DMS53 treated with DMSO at 0.1 percent for 48 hours (cell line): Measurements from ENCODE around the gene ARHGAP21.
"Not testable (repeated sequence)": the region's sequence is repeated elsewhere in the genome, so short reads cannot be mapped to it uniquely, and the experiment has no call there.

ENCODE experiments used
- DNase-seq: peaks from one replicate; lab custom pipeline; 2025; ENCODE audit not compliant: unreplicated experiment; lab: John Stamatoyannopoulos, UW

ARHGAP21 gene

GRCh38 chr10:24685958-24686540 is 37.6 kb downstream of the ARHGAP21 start:
- no peak for DNase-seq

DNA sequence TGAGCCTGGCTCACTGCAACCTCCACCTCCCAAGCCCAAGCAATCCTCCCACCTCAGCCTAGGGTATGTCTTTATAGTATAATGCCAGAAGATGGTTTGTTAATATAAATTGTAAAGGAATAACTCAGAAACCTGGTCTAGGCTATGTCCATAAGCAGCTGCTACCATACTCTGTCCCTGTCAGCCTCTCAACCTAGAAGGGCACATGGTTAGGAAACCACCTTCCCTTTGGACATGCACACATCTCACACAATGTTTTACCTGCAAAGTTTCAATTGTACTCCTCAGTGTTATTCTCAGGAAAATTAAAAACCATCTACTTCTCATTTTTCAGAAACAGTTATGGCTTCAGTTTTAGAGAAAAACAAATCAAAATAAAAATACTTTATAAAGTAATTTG is 40.1 kb downstream of the ARHGAP21 start:
- no peak for DNase-seq

GRCh38 chr10:24681572-24682088 is 42.1 kb downstream of the ARHGAP21 start:
- no peak for DNase-seq

- DNase-seq = no peak
Observed at GRCh38 chr10:24680647-24681524, 42.8 kb downstream of the ARHGAP21 start.

DNA sequence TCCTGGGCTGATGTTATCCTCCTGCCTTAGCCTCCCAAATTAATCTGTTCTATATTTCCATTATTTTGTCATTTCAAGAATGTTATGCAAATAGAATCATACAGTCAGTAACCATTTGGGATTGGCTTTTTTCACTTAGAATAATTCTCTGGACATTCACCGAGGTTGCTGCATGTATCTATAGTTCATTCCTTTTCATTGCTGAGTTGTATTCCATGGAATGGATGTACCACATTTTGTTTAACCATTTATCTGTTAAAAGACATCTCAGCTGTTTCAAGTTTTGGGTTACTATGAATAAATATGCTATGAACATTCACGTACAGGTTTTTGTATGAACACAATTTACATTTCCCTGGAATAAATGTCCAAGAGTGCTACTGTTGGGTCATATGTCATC is 44.9 kb downstream of the ARHGAP21 start:
- DNase-seq = no peak

DNA sequence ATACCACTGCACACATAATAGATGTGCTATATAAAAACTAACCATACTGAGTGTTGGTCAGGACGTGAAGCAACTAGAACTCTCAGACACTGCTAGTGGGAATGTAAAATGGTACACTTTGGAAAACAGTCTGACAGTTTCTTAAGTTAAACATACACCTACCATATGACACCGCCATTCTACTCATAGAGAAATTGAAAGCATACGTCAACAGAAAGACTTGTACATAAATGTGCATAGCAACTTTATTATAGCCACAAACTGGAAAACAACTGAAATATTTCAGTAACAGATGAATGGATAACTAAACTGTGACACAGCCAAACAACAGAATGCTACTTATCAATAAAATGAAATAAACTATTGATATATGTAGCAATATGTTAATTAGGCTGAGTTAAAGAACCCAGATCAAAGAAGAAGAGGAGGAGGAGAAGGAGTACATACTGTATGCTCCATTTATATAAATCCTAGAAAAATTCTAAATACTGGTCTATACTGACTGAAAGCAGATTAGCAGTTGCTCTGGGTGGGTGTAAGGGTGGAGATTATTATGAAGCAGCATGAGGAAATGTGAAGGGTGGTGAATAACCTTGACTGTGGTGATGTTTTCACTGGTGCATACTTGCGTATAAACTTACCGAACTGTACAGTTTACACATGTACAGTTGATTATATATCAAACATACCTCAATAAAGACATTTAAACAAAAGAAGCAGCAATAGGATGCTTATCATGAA is 48.6 kb downstream of the ARHGAP21 start:
- no peak for DNase-seq

DNA sequence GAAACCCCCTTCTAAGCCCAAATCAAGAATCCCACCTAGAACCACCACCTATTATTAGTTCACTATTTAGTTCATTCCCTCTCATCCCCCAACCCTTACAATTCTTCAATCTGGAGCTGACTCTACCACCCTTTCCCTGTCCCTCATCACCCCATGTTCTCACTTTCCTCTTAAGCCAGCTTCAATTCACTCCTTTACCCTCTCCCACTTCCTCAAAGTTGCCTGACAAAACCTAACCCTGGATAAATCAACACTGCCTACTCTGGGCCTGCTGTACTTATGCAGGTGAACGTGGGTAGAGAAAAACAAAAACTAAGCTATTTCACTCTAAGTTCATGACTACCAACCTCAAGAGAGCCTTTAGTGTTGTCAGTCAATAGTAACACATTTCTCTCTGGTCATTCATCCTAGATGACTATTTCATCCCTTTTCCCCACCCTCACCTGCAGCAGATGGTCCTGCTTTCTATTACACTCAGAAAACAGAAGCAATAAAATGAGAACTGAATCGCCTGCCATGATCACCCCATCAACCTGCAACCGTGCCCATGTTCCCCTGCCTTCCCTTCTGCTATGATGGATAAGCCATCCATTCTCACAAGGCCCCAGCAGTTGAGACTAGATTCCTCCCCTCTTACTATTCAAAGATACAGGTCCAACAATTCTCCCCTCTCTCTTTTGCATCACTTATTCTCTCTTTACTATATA is 52.6 kb downstream of the ARHGAP21 start:
- DNase-seq = no peak

- no peak for DNase-seq
Observed at GRCh38 chr10:24669285-24669852, 54.3 kb downstream of the ARHGAP21 start.

- DNase-seq = no peak
Observed at GRCh38 chr10:24668247-24668646, 55.4 kb downstream of the ARHGAP21 start.

GRCh38 chr10:24664991-24665390 is 58.7 kb downstream of the ARHGAP21 start:
- DNase-seq = no peak

DNA sequence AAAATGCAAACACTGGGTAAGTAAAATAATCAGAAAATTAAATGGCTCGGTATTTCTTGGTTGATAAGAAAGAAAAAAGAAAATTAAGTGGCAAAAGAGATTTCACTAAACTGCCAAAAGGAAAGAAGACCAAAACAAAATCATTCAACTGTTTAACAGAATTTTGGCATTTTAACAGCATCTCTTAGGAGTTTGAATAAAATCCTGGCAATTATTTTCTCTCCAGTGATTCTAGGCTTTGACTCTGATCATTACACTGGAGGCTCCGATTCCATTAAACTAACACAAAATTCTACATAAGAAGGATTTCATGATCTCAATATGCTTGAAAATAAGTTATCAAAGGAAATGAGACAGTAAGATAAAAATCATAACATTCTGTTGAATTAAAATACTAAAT is 62.3 kb downstream of the ARHGAP21 start:
- DNase-seq = no peak

DNA sequence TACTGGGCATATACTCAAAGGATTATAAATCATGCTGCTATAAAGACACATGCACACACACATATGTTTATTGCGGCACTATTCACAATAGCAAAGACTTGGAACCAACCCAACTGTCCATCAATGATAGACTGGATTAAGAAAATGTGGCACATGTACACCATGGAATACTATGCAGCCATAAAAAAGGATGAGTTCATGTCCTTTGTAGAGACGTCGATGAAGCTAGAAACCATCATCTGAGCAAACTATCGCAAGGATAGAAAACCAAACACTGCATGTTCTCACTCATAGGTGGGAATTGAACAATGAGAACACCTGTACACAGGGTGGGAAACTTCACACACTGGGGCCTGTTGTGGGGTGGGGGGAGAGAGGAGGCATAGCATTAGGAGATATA is 65.4 kb downstream of the ARHGAP21 start:
- DNase-seq = not testable (repeated sequence)

DNA sequence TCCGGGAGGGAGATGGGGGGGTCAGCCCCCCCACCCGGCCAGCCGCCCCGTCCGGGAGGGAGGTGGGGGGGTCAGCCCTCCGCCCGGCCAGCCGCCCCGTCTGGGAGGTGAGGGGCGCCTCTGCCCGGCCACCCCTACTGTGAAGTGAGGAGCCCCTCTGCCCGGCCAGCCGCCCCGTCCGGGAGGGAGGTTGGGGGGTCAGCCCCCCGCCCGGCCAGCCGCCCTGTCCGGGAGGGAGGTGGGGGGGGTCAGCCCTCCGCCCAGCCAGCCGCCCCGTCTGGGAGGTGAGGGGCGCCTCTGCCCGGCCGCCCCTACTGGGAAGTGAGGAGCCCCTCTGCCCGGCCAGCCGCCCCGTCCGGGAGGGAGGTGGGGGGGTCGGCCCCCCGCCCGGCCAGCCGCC is 67.4 kb downstream of the ARHGAP21 start:
- DNase-seq = not testable (repeated sequence)

DNA sequence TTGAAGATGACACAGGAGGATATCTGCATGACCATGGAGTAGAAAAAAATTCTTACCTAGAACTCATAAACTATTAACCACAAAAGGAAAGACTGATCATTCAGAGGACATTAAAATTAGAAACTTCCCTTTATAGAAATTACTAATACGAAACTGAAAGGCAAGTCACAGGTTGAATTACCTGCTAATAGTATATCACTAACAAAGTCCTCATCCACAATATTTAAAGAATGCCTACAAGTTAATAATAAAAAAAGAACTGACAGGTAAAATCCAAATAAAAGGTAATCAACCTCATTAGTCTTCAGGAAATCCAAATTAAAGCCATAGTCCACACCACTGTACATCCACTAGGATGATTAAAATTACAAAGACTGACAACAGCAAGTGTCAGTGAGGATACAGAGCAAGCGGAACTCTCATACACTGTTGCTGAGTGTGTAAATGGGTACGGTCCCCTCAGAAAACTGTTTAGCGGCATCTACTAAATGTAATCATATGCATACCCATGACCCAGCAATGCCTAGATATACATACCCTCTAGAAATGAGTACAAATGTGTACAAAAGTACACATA is 71.2 kb downstream of the ARHGAP21 start:
- no peak for DNase-seq

GRCh38 chr10:24651923-24652322 is 71.8 kb downstream of the ARHGAP21 start:
- no peak for DNase-seq

DNA sequence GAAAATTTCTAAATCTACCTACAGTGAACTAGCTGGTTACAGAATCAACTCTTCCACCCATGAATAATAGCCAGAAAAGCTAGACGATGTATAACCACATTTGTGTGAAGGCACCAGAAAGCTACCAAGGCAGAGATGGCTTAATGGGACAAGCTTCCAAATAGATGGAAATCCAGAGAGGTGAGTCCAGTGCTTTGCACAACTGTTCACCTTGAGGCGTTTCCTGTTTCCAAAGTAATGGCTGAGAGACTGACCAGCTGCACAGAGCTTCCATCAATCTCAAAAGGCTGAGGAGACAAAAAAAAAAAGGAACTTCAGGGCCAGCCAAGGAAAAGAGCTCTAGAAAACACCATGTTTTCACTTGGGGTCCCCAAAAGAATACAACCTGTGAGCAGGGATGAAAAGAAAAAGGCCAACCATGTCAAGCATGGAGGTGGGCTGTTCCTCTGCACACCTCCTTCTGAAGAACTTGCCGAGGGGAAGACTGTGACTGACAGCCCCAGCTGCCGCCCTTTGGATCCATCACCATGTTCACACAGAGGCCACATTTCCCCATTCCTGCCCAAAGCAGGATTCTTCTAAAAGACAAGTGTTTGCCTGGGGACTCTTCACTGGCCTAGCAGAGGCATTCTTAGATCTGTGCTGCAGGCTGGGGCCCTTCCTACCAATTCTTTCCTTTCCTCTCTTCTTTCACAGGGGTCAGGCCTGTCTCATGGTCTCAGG is 72.9 kb downstream of the ARHGAP21 start:
- no peak for DNase-seq

- peak; percentile 44 for DNase-seq
Observed at GRCh38 chr10:24645784-24646183, 77.9 kb downstream of the ARHGAP21 start.

DNA sequence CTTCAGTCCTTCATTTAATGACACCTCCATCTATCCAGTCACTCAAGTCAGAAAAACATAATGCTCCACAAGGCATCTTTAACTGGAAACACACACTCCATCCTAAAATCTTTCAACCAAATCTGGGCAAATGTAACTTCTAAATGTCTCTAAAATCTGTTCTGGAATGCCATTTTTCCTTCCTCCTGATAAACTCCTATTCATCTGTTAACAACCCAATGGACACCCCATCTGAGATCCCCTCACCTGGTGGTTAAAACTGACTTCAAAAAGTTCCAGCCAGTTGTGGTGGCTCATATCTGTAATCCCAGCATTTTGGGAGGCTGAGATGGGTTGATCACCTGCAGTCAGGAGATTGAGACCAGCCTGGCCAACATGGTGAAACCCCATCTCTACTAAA is 78.7 kb downstream of the ARHGAP21 start:
- no peak for DNase-seq

GRCh38 chr10:24643679-24644209 is 79.9 kb downstream of the ARHGAP21 start:
- DNase-seq = no peak
